Measurements from ENCODE around the gene TSHR. TPM values are rescaled to one million over a fixed set of nuclear protein-coding genes. Genes with fewer than 3 reads are reported as not detected.

Gene TSHR
- total and polyA plus RNA-seq, 2 donors (not counting 3 experiments of a cell fraction or from before 2014, with no cell fraction given) = not detected

DNA sequence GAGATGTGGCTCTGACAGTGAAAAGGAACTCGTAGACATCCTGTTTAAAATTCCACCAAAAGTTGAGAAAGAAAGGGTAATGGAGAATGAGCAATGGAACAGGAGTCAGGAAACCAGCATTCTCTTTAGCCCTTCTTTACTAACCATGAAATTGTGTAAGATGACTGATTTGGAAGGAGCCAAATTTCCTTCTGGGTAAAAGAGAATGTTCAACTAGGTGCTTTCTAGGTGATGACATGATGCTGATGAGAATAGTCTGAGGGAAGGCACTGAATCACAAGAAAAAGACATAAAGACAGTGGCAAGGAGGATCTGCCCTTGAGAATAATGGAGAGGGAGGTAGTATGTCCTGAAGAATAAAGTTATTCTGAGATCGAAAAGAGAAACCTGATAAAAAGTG lies 2.2 kb downstream of the TSHR start:
- no peak for TF ChIP-seq POLR2A (IDR thresholded peaks at IDR 0.05; ENCODE audit: low read depth, low read length)
- TF ChIP-seq, protein P1, sequence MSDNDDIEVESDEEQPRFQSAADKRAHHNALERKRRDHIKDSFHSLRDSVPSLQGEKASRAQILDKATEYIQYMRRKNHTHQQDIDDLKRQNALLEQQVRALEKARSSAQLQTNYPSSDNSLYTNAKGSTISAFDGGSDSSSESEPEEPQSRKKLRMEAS (IDR thresholded peaks at IDR 0.05; ENCODE audit: insufficient read depth, insufficient read length) = no peak
- TF ChIP-seq POLR2AphosphoS5 (IDR thresholded peaks at IDR 0.05; ENCODE audit: insufficient read depth, low read depth, low read length) = no peak
- no peak for TF ChIP-seq MYC (IDR thresholded peaks at IDR 0.05; ENCODE audit: low read depth, low read length)
- TF ChIP-seq FOS (IDR thresholded peaks at IDR 0.05; ENCODE audit: borderline replicate concordance, insufficient read depth, low read length) = no peak
- TF ChIP-seq, protein P2, sequence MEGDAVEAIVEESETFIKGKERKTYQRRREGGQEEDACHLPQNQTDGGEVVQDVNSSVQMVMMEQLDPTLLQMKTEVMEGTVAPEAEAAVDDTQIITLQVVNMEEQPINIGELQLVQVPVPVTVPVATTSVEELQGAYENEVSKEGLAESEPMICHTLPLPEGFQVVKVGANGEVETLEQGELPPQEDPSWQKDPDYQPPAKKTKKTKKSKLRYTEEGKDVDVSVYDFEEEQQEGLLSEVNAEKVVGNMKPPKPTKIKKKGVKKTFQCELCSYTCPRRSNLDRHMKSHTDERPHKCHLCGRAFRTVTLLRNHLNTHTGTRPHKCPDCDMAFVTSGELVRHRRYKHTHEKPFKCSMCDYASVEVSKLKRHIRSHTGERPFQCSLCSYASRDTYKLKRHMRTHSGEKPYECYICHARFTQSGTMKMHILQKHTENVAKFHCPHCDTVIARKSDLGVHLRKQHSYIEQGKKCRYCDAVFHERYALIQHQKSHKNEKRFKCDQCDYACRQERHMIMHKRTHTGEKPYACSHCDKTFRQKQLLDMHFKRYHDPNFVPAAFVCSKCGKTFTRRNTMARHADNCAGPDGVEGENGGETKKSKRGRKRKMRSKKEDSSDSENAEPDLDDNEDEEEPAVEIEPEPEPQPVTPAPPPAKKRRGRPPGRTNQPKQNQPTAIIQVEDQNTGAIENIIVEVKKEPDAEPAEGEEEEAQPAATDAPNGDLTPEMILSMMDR (IDR thresholded peaks at IDR 0.05; ENCODE audit: extremely low read depth in 1 of 2, insufficient read depth in 1 of 2, low read depth in 1 of 2, low read length in 2 of 2) = no peak
- no peak for TF ChIP-seq JUN (IDR thresholded peaks at IDR 0.05; ENCODE audit: borderline replicate concordance, insufficient read depth, insufficient read length, low read depth)
- no peak for TF ChIP-seq EZH2 (IDR thresholded peaks at IDR 0.05; ENCODE audit: borderline replicate concordance, low read depth, low read length, severe bottlenecking)
- TF ChIP-seq GATA2 (IDR thresholded peaks at IDR 0.05; ENCODE audit: insufficient read depth, insufficient read length, low read depth, low read length) = no peak
- no peaks in the 10 kb centered on the region for H3K9me1 ChIP-seq (replicated peaks; ENCODE audit: control insufficient read depth, extremely low read depth, insufficient read depth, low read length)
- no peak overlapping the region for H3K9ac ChIP-seq (replicated peaks; ENCODE audit: extremely low read depth, insufficient read depth, low read length)
- no peak overlapping the region for H3K4me3 ChIP-seq (replicated peaks in 1 of 3; ENCODE audit: insufficient read depth in 1 of 3, low read depth in 1 of 3, low read length in 3 of 3)
- no TSS peak for BruUV-seq (replicated peaks)
- no peaks in the 10 kb centered on the region for H3K9me3 ChIP-seq (replicated peaks; ENCODE audit: control insufficient read depth, insufficient read depth, low read length)
- DNase-seq (ENCODE audit: low read depth, low spot score) (no peak), FAIRE-seq (no peak)
- CTCF ChIA-PET = interaction anchor here (7.8 kb wide), 1 partner anchor 29 kb away, joined by 99 read pairs; no protein-coding TSS in a partner anchor
- no peak overlapping the region for H3K27ac ChIP-seq (ENCODE audit: insufficient read depth, low read depth, low read length)
- POLR2A ChIA-PET = no interaction called here
- no peaks in the 10 kb centered on the region for H4K20me1 ChIP-seq (replicated peaks; ENCODE audit: control insufficient read depth, extremely low read depth, insufficient read depth, low read length)
- peaks cover 4% of the 10 kb centered on the region for H3K4me1 ChIP-seq (ENCODE audit: control insufficient read depth, extremely low read depth, insufficient read depth, low read length)
- H3K4me2 ChIP-seq (ENCODE audit: insufficient read depth, low read length) = no peak overlapping the region
- H3K79me2 ChIP-seq (ENCODE audit: control insufficient read depth, insufficient read depth, low read length) = no peaks in the 10 kb centered on the region
- intact Hi-C loops (cut with micrococcal nuclease) (no loop called here), dilution Hi-C loops (cut with MboI; ENCODE audit: extremely low pct_ligation_motif_present, low sequenced_read_pairs) (no loop called here)
- H3K36me3 ChIP-seq (ENCODE audit: control insufficient read depth in 2 of 2, extremely low read depth in 1 of 2, insufficient read depth in 2 of 2, low read length in 2 of 2) = no peaks in the 10 kb centered on the region
- peaks cover 22 to 42% of the 10 kb centered on the region in 2 experiments for H3K27me3 ChIP-seq (ENCODE audit: control insufficient read depth in 2 of 2, insufficient read depth in 2 of 2, low read length in 2 of 2)
- no peak overlapping the region for H2AFZ ChIP-seq (ENCODE audit: low read depth, low read length)
